Activated T-cell treated with anti-CD3 and anti-CD28 coated beads for 24 hours (primary cell): ENCODE results near the gene LRRC42.

Experiments
- DNase-seq: peaks from one replicate; pipeline ENCODE4 v3.0.0-alpha.2; 2020; ENCODE audit warnings: low read depth

LRRC42 gene

DNA sequence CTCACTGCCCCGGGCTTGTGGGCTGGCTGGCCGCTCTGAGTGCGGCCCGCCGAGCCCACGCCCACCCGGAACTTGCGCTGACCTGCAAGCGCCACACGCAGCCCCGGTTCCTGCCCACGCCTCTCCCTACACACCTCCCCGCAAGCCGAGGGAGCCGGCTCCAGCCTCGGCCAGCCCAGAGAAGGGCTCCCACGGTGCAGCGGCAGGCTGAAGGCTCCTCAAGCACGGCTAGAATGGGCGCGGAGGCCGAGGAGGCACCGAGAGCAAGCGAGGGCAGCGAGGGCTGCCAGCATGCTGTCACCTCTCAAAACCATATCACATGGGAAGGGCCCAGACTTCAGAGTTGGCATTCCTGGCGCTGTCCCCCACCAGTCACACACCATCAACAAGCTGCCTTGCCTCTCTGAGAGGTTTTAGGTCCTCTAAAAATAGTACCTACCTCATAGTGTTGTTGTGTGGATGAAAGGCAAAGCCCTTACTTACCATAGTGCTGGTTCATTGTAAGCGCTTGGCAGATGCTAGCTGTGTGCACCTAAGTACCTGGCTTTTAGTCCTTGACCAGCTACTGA is 58.4 kb downstream of the LRRC42 start:
- DNase-seq = no peak

DNA sequence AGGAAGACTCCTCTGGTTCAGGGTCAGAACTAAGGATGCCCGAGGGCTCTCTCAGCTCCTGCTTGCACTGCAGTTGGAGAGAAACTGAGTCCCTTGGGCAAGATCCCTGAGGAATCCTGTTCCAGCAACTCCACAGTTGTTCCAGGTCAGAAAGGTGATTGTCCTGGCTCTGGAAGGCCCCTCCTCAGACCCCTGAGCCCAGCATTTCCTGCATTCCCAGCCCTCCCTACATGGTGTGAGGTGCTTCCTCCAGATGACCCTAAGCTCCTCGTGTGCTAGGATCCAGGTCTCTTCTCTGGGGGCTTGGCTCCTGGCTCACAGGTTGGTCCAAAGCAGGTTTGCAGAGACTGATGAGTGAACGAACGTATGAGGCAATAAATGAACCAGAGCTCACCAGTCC is 60.4 kb downstream of the LRRC42 start:
- DNase-seq = no peak

DNA sequence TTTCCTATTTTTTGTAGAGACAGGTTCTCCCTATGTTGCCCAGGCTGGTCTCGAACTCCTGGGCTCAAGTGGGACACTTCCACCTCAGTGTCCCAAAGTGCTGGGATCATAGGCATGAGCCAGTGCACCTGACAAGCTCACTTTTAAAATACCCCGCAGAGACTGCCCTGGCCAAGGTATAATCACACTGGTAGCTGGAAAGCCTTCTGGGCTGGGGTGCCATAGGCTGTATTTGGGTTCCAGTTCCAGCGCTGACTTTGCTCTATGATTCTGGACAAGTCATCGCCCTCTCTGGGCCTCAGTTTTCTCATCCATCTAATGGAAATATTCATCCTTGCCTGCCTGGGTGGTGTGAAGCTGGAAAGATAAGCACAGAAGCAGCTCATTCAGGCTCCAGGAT is 61.5 kb downstream of the LRRC42 start:
- DNase-seq = no peak

DNA sequence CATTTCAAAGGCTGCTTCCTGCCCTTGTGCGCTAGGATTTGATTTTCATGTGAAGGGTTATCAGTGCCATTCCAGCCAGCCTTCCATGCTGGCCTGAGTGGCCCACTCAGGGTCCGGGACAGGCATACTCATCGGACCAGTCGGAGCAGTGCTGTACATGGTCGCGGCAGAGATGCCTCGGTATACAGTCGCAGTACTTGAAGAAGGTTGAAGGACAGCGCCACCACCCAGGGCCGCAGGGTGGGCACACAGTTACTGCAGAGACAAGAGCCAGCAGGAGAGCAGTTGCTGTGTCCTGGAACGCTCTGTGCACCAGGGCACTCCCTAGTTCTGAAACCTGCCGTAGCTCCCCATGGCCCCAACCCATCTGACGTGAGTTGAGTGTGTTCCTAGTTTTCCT is 62.7 kb downstream of the LRRC42 start:
- no peak for DNase-seq

DNA sequence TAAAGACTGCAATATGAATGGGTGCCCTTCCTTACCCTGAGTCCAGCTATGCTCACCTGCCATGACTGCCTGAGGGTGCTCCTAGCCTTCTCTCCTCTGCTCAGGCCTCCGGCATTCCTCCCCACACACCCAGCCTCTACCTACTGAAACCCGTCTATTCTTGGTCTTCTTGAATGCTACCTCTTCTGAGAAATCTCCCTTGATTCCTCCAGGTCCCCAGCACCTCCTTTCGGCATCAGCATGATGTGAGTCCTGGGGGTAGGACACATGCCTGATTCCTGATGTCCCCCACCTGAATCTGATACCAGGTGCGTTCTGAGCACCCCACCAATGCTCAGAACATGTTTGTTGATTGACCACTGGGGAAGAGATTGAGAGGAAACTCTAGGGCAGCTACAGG is 63.3 kb downstream of the LRRC42 start:
- DNase-seq = no peak

DNA sequence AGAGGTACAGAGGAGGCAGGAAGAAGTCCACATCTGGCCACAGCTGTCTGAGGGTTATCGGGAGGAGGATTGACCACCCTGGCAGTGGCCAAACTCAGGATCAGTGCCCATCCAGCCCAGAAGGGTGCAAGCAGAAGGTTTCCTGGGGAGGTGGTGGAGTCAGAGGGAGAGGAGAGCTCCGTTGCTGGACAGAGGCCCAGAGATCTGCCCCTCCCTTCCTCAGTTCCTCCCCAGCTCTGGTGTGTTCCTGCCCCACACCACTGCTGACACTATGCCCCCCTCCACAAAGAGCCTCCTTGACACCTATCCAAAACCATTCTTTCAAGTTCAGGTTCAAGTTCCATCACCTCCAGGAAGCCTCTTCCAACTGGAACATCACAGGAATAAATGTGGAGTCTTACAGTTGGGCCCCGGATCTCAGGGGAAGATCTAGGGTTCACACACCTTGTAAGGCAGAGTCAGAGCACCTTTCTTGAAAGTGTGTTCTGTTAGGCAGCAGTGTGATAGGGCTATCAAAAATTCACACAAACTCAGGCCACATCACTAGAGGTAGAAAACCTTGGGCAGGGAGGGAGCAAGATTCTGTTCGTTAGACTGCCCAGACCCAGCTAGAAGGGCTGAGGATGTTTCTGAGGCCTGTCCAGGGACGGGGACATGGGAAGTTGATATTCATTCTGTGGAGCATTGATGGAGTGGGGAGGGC is 64.4 kb downstream of the LRRC42 start:
- no peak for DNase-seq

DNA sequence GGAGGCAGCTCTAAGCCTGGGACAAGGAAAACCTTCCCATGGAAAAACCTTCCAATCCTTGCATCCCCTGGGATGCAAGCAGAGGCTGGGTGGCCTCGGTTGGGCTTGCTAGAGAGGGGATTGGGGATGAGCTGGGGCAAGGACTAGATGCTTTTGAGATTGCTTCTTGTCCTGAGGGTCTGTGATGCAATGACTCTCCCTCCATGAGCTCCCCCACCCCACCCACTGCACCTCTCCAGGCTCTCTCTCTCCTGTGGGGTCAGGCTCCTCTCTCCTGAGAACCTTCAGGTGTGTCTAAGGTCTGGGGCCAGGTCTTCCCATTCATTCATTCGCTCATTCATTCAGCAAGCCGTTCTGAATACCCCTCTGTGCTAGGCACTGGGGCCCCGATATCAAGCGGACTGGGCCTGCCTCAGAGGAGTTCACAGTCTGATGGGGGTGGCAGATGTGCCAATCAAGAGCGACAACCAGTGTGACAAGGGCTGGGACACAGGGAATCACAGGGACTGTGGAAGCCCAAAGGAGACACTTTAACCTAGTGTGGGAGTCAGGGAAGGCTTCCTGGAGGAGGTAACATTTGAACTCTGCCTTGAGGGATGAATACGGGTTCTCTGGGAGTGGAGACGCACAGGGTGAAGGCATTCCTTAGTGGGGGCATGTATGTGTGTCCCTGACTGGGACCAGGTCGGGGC is 65.3 kb downstream of the LRRC42 start:
- no peak for DNase-seq

DNA sequence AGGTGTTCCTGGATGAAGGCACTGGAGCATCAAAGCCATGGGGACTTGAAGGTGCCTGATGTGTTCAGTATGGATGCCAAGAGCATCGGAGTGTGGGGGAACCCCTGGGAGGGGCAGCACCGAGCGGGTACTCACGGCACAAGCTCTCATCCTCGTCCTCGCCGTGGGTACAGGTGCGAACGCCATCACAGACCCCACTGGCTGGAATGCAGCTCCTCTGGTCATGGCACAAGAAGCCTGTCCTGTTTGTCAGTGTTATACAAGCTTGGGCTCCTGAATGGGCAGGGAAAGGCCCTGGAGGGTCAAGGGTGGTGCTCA is 65.8 kb downstream of the LRRC42 start:
- no peak for DNase-seq

DNA sequence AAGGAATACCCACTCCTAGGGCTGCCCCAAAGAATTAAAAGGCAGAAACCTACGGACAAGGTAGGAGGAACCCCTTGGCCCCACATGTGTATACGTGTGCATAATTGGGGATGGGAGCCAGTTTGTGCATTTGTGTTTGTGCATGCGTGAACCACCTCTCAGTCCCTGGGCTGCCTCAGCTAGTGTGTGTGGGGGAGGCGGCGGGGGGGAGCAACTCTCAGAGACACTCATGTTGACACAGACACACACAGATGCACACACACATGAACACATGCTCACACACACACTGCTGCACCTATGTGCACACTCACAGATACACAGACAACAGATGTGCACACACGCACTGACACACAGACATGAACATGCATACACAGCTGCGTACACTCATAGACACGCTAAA is 66.7 kb downstream of the LRRC42 start:
- DNase-seq = no peak

DNA sequence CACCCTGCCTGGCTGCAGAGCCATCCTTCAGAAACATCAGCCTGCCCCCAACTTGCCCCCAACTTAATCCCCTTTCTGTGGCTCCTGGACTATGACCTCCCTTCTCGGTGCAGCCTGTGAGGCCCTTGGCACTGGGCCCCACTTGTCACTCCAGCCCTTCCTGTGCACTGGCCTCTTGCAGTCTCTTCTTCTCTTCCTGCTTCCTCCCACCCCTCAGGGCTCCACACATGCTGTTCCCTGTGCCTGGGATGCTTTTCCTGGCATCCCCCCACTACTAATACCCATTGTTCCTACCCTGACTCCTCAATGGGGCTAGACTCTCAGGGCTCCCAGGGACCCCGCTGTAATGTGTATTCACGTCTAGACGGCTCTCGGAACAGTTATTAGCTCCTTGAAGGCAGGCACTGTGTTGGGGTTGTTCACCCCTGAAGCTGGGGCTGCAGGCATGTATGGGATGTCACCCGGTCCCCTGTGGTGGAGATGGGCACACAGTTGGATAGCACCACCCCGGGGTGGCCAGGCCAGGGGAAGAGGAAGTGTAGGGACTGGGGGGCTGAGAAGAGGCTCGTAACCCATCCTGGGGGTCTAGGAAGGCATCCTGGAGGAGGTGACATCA is 67.4 kb downstream of the LRRC42 start:
- no peak for DNase-seq

DNA sequence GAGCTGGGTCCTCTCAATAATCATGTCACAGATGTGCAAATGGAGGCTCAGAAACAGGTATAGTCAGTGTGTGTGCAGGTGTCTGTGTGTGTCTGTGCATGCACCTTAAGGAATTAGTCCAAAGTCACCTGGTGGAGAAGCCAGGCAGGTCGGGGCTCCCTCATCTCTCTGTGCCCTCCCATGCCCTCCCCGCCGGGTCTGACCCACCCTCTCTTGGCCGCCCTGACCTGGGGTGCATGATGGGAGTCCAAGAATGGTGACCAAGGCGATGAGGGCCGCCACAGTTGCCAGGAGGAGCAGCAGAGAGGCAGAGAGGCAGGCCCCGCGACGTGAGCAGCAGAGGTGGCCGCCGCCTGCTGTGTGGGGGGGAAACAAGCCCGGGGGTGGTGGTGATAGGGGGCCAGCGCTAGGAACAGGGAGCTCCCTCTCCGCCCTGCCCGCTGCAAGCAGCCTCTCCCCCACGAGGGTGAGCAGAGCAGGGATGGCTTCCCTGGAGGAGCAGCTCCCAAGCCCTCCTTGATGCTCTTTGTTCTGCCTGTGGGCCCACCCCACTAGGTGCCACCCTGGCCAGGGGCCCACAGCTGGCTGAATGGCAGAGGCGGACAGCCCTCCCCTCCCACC is 68.0 kb downstream of the LRRC42 start:
- no peak for DNase-seq

DNA sequence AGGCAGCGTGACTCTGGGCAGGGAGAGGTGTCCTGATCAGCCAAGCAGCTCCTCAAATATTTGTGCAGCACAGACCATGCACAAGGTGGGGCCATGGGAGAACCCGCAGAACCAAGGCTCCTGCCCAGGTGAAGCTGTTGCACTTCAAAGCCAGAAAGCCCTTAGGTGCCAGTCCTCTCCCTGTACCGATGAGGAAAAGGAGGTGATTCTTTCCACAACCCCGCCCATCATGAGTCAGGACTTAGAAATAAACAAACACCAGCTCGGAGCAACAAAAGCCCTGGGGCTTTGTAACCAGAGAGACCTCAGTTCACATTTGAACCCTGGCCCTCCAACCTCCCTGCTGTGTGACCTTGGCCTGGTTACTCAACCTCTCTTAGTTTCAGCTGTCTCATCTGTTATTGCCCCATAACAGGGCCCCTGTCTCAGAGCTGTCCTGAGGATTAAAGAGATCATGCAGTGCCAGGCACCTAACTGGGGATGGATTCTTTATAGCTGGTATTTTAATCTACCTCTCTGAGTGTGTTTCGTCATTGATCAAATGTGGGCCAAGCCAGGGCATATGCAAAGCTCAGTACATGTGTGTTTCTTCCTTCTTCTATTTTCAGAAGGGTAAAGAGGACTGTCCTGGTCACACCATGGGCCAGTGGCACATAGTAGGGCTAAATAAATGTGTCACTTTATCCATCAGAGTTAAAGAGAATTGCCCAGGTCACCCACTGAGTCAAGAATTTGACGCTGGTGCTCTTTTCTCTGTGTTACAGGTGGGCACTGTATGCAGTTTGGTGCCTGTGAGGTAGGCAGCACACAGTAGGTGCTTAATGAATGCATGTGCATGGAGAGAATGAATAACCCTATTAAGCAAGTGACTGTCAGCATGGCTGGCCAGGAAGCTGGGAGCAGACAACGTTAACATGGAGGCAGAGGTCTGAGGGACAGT is 70.5 kb downstream of the LRRC42 start:
- DNase-seq = no peak
